ENCODE measurements around the gene NTRK1. TPM values are rescaled to one million over a fixed set of nuclear protein-coding genes. Genes with fewer than 3 reads are reported as not detected.

NTRK1 gene
- total RNA-seq, 3 donors from 2014 or later (not counting 1 experiment from before 2014, with no cell fraction given), result 1.7 to 16.7 (median 2.4) TPM

- Mint-ChIP-seq H3K27me3 (ENCODE audit: low read depth in 2 of 2) (peaks cover 67 to 77% of the 10 kb centered on the region in 2 donors), H3K4me1 (peaks cover 5 to 11% of the 10 kb centered on the region in 2 donors), H3K9me3 (no peaks in the 10 kb centered on the region), H3K36me3 (no peaks in the 10 kb centered on the region), H3K4me3 (no peak overlapping the region), H3K27ac (no peak overlapping the region)
- H3K27ac ChIP-seq (ENCODE audit: low read length), result no peak overlapping the region
- no peak for TF ChIP-seq CTCF (IDR thresholded peaks at IDR 0.05)
- H3K36me3 ChIP-seq (ENCODE audit: control insufficient read depth, insufficient read depth, low read length), result no peaks in the 10 kb centered on the region
- DNase-seq (no peak), ATAC-seq (no peak)
- H3K4me1 ChIP-seq (ENCODE audit: control insufficient read depth, insufficient read depth, low read length), result peaks cover 22% of the 10 kb centered on the region
- intact Hi-C loops (cut with micrococcal nuclease), result no loop called here
- 5% methylated on average over 57 of the region's 64 CpGs for WGBS (ENCODE audit: insufficient coverage)
- no peak overlapping the region for H3K4me3 ChIP-seq (ENCODE audit: low read length)
- peaks cover 44% of the 10 kb centered on the region for H3K27me3 ChIP-seq (ENCODE audit: control insufficient read depth, insufficient read depth, low read length)
- H3K9me3 ChIP-seq (ENCODE audit: control insufficient read depth, insufficient read depth, low read length), result no peaks in the 10 kb centered on the region
Observed at GRCh38 chr1:156923670-156924477, 63.2 kb downstream of the NTRK1 start.

DNA sequence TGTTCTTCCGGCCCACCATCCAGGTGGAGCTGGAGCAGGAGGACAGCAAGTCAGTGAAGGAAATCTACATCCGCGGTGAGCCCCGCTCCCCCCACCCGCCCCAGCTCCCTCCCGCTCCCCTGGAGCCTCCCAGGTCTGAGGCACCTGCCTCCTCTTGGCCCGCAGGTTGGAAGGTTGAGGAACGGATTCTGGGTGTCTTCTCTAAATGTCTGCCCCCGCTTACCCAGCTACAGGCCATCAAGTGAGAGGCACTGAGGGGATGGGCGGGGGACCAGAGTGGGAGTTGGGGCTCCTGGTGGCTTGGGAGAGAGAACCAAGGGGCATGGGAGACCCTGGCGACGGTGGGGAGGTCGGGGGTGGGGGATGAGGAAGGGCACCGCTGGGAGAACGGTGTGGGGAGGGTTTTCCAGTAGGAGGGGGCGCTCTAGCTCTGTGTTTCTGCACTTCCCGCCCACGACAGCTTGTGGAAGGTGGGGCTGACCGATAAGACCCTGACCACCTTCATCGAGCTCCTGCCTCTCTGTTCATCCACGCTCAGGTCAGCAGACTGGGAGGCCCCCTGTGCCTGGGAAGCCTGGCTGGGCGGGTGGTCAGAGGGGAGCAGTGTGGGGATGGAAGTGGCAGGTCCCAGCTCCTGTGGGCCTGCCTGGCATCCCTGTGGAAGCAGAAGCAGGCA, 64.0 kb downstream of the NTRK1 start:
- peaks cover 47% of the 10 kb centered on the region for H3K27me3 ChIP-seq (ENCODE audit: control insufficient read depth, insufficient read depth, low read length)
- WGBS (ENCODE audit: insufficient coverage), result 41% methylated on average over 22 of the region's 22 CpGs
- no peak overlapping the region for H3K27ac ChIP-seq (ENCODE audit: low read length)
- no peaks in the 10 kb centered on the region for H3K9me3 ChIP-seq (ENCODE audit: control insufficient read depth, insufficient read depth, low read length)
- no peak overlapping the region for H3K4me3 ChIP-seq (ENCODE audit: low read length)
- TF ChIP-seq CTCF (IDR thresholded peaks at IDR 0.05), result no peak
- no peaks in the 10 kb centered on the region for H3K36me3 ChIP-seq (ENCODE audit: control insufficient read depth, insufficient read depth, low read length)
- intact Hi-C loops (cut with micrococcal nuclease), result no loop called here
- no peak for ATAC-seq
- Mint-ChIP-seq H3K27me3 (ENCODE audit: low read depth in 2 of 2) (peaks cover 74 to 80% of the 10 kb centered on the region in 2 donors), H3K4me3 (no peak overlapping the region), H3K9me3 (no peaks in the 10 kb centered on the region), H3K27ac (no peak overlapping the region), H3K4me1 (peaks cover 5 to 11% of the 10 kb centered on the region in 2 donors), H3K36me3 (no peaks in the 10 kb centered on the region)
- H3K4me1 ChIP-seq (ENCODE audit: control insufficient read depth, insufficient read depth, low read length), result peaks cover 22% of the 10 kb centered on the region
- no peak for DNase-seq

DNA sequence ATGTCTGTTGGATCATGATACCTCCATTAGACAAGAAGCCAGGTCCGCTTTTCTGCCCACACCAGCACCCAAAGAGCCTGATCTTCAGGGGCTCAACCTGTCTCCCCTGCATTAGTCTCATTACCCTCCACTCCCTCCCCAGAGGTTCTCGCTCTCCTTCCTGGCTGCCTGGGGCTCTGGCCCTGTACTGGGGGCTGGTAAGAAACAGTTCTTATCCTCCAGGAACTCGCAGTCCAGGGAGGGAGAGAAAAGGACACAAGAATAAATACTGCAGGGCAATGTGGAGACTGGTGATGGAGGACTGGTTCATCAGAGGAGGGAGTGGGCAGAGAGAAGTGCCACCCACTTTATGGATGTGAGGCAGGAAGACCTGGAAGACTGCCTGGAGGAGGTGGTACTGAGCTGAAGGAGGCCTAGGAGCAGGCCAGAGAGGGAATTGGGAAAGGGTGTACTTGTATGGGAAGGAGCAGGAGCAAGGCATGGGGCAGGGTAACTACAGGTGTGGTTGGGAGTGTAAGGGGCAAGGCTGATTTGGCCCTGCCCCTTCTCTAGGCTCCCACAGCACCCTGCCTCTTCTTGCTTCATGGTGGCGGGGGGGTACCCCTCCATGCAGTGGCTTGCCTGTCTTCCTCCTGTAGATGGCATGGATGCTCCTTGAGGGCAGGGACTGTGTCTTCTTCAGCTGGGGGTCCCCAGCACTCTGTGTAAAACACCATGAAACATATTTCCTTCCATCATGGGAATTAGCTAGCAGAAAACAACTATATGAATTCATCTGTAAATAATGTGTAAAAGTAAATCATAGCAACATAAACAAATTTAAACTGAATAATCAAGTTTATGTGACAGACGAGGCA, 64.7 kb downstream of the NTRK1 start:
- DNase-seq (no peak), ATAC-seq (no peak)
- peaks cover 47% of the 10 kb centered on the region for H3K27me3 ChIP-seq (ENCODE audit: control insufficient read depth, insufficient read depth, low read length)
- no peak overlapping the region for H3K4me3 ChIP-seq (ENCODE audit: low read length)
- H3K27ac Mint-ChIP-seq, result no peak overlapping the region
- intact Hi-C loops (cut with micrococcal nuclease), result no loop called here
- H3K4me1 Mint-ChIP-seq, result peaks cover 5 to 11% of the 10 kb centered on the region in 2 donors
- no peaks in the 10 kb centered on the region for H3K9me3 ChIP-seq (ENCODE audit: control insufficient read depth, insufficient read depth, low read length)
- no peak overlapping the region for H3K4me3 Mint-ChIP-seq
- no peak for TF ChIP-seq CTCF (IDR thresholded peaks at IDR 0.05)
- H3K27me3 Mint-ChIP-seq (ENCODE audit: low read depth in 2 of 2), result peaks cover 74 to 87% of the 10 kb centered on the region in 2 donors
- WGBS (ENCODE audit: insufficient coverage), result 85% methylated on average over 5 of the region's 5 CpGs
- H3K9me3 Mint-ChIP-seq, result no peaks in the 10 kb centered on the region
- H3K36me3 ChIP-seq (ENCODE audit: control insufficient read depth, insufficient read depth, low read length), result no peaks in the 10 kb centered on the region
- H3K4me1 ChIP-seq (ENCODE audit: control insufficient read depth, insufficient read depth, low read length), result peaks cover 22% of the 10 kb centered on the region
- H3K36me3 Mint-ChIP-seq, result no peaks in the 10 kb centered on the region
- H3K27ac ChIP-seq (ENCODE audit: low read length), result no peak overlapping the region
